ENCODE measurements around the gene FBXW10.
"Not testable (repeated sequence)": the region's sequence is repeated elsewhere in the genome, so short reads cannot be mapped to it uniquely, and the experiment has no call there.

Gene FBXW10

DNA sequence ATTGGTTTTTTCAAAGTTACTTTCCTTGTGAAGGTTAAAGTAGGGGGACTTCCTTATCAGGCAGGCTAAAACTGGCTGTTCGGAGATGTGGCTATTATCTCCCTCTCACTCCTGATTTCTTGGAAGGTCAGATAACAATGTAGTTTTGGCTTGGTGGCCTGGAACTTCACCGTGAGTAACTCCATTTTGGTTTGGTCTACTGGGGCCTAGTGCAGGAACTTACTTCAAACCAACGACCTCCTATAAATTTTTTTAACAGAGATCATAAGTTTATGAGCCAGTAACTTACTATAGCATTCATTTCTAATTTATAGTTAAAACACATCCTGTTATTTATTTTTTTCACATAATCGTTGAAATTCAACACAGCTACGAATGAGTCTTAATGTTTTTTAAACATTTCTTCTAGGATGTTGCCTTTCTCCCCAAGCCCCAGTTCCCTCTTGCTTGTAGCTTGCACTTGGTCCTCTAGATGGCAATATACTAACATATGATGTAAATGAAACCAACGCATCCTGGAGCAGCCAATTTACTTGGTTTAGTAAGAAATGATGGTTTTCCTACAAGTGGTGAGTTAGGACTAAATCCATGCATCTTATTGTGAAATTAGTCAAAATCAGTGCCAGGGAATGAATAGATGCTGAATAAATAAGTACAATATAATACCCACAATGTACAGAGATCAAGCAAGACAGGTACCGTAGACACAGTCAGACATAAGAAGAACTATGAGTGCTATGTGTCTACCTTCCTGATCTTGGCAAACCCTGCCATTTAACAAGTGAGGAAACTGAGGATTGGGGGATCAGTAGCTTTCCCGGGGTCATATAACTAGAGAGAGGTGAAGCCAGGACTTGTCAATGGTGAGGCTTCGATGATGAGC is 72.9 kb downstream of the FBXW10 start:
- not testable (repeated sequence) for H3K27me3 ChIP-seq (replicated peaks; ENCODE audit: control insufficient read depth, insufficient read depth, low read length); H3K4me3 ChIP-seq (replicated peaks; ENCODE audit: low read depth, low read length); H3K36me3 ChIP-seq (ENCODE audit: control insufficient read depth, insufficient read depth, low read length)
- peak; percentile 5 for DNase-seq (ENCODE audit: extremely low read depth, insufficient read length)
- TF ChIP-seq, protein P1, sequence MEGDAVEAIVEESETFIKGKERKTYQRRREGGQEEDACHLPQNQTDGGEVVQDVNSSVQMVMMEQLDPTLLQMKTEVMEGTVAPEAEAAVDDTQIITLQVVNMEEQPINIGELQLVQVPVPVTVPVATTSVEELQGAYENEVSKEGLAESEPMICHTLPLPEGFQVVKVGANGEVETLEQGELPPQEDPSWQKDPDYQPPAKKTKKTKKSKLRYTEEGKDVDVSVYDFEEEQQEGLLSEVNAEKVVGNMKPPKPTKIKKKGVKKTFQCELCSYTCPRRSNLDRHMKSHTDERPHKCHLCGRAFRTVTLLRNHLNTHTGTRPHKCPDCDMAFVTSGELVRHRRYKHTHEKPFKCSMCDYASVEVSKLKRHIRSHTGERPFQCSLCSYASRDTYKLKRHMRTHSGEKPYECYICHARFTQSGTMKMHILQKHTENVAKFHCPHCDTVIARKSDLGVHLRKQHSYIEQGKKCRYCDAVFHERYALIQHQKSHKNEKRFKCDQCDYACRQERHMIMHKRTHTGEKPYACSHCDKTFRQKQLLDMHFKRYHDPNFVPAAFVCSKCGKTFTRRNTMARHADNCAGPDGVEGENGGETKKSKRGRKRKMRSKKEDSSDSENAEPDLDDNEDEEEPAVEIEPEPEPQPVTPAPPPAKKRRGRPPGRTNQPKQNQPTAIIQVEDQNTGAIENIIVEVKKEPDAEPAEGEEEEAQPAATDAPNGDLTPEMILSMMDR (IDR thresholded peaks at IDR 0.05; ENCODE audit: insufficient read depth, low read length, poor library complexity, severe bottlenecking): peak; percentile 44

- not testable (repeated sequence) for DNase-seq (ENCODE audit: extremely low read depth, insufficient read length); H3K36me3 ChIP-seq (ENCODE audit: control insufficient read depth, insufficient read depth, low read length); H3K27me3 ChIP-seq (replicated peaks; ENCODE audit: control insufficient read depth, insufficient read depth, low read length); H3K4me3 ChIP-seq (replicated peaks; ENCODE audit: low read depth, low read length)
Observed at GRCh38 chr17:18821430-18821829, 77.6 kb downstream of the FBXW10 start.

- not testable (repeated sequence) for H3K4me3 ChIP-seq (replicated peaks; ENCODE audit: low read depth, low read length); H3K36me3 ChIP-seq (ENCODE audit: control insufficient read depth, insufficient read depth, low read length); H3K27me3 ChIP-seq (replicated peaks; ENCODE audit: control insufficient read depth, insufficient read depth, low read length); DNase-seq (ENCODE audit: extremely low read depth, insufficient read length)
Observed at GRCh38 chr17:18827613-18828012, 83.8 kb downstream of the FBXW10 start.
